ENCODE measurements around the gene OPA3. TPM values are rescaled to one million over a fixed set of nuclear protein-coding genes. Genes with fewer than 3 reads are reported as not detected.
A peak's percentile ranks its signal among the peaks of the same experiment; 100 is the strongest.

OPA3 gene
- polyA plus RNA-seq, 3 donors: 4.4 to 6.9 (median 5.6) TPM

GRCh38 chr19:45506989-45507871 is 77.4 kb downstream of the OPA3 start, which contains the start of gene VASP:
TSS of gene VASP (plus strand) at chr19:45507479. CDS start at chr19:45507772, 293 bp downstream.
- peak within 1 kb of the TSS; percentile 100 for H3K4me2 ChIP-seq (replicated peaks; ENCODE audit: extremely low read depth, low read length, poor library complexity, severe bottlenecking)
- under 1% methylated on average over 32 of the region's 65 CpGs for WGBS (ENCODE audit: insufficient coverage)
- peak within 1 kb of the TSS; percentile 88 for H3K9ac ChIP-seq (ENCODE audit: insufficient read depth, low read length, poor library complexity, severe bottlenecking)
- peaks cover 0 to 16% of the 10 kb centered on the region in 2 donors for H3K36me3 ChIP-seq (replicated peaks in 1 of 2; ENCODE audit: control insufficient read depth in 1 of 2, insufficient read depth in 2 of 2, low read length in 2 of 2)
- H3K4me1 ChIP-seq (ENCODE audit: control insufficient read depth in 1 of 2, insufficient read depth in 2 of 2, low read length in 2 of 2): peaks cover 60 to 76% of the 10 kb centered on the region in 2 donors
- H3K27ac ChIP-seq (ENCODE audit: low read depth in 1 of 2, low read length in 2 of 2): peak within 1 kb of the TSS; percentile 96 to 99
- H3K27me3 ChIP-seq (ENCODE audit: control insufficient read depth in 2 of 2, insufficient read depth in 2 of 2, low read length in 2 of 2): no peaks in the 10 kb centered on the region
- Mint-ChIP-seq H3K27ac (peak within 1 kb of the TSS; percentile 96 to 99 (median 97)), H3K9me3 (no peaks in the 10 kb centered on the region), H3K4me3 (peak within 1 kb of the TSS; percentile 98 to 99), H3K36me3 (peaks cover 18 to 33% of the 10 kb centered on the region in 2 donors), H3K4me1 (peaks cover 61% of the 10 kb centered on the region), H3K27me3 (ENCODE audit: low read depth in 3 of 3) (peaks cover 0 to 4% (median 0%) of the 10 kb centered on the region in 3 donors)
- TF ChIP-seq CTCF (IDR thresholded peaks at IDR 0.05): no peak
- peak within 1 kb of the TSS; percentile 82 for H2AFZ ChIP-seq (ENCODE audit: insufficient read depth, low read depth, low read length, poor library complexity, severe bottlenecking)
- H3K4me3 ChIP-seq (replicated peaks in 1 of 3; ENCODE audit: low read depth in 2 of 3, low read length in 3 of 3): peak within 1 kb of the TSS; percentile 80 to 100 (median 91)
- peaks cover 54% of the 10 kb centered on the region for H3K79me2 ChIP-seq (ENCODE audit: insufficient read depth, low read length)
- no peaks in the 10 kb centered on the region for H3K9me3 ChIP-seq (replicated peaks in 1 of 2; ENCODE audit: control insufficient read depth in 1 of 2, insufficient read depth in 1 of 2, low read length in 2 of 2)
- peaks cover 50% of the 10 kb centered on the region for H4K20me1 ChIP-seq (ENCODE audit: insufficient read depth, low read length)
- intact Hi-C loops (cut with micrococcal nuclease): loop anchor here in 1 of 2 donors (5.0 kb wide), 1 partner anchor 75 kb away; the partner anchor contains the start of gene OPA3
- DNase-seq: peak; percentile 86 to 90 (median 87)

GRCh38 chr19:45506246-45506988 is 78.2 kb downstream of the OPA3 start:
- H4K20me1 ChIP-seq (ENCODE audit: insufficient read depth, low read length): peaks cover 42% of the 10 kb centered on the region
- peaks cover 13 to 24% of the 10 kb centered on the region in 2 donors for H3K36me3 Mint-ChIP-seq
- no peaks in the 10 kb centered on the region for H3K9me3 ChIP-seq (replicated peaks in 1 of 2; ENCODE audit: control insufficient read depth in 1 of 2, insufficient read depth in 1 of 2, low read length in 2 of 2)
- no peaks in the 10 kb centered on the region for H3K27me3 ChIP-seq (ENCODE audit: control insufficient read depth in 2 of 2, insufficient read depth in 2 of 2, low read length in 2 of 2)
- intact Hi-C loops (cut with micrococcal nuclease): loop anchor here in 1 of 2 donors (5.0 kb wide), 1 partner anchor 76 kb away; the partner anchor contains the start of gene OPA3
- H3K27ac ChIP-seq (ENCODE audit: low read depth in 1 of 2, low read length in 2 of 2): peak overlapping the region; percentile 96 to 99
- peak overlapping the region; percentile 96 to 99 (median 97) for H3K27ac Mint-ChIP-seq
- H3K27me3 Mint-ChIP-seq (ENCODE audit: low read depth in 3 of 3): peaks cover 0 to 4% (median 0%) of the 10 kb centered on the region in 3 donors
- peaks cover 0 to 3% (median 0%) of the 10 kb centered on the region in 7 donors for H3K9me3 Mint-ChIP-seq
- WGBS (ENCODE audit: insufficient coverage): 2% methylated on average over 29 of the region's 47 CpGs
- TF ChIP-seq CTCF (IDR thresholded peaks at IDR 0.05): peak; percentile 34
- peaks cover 61% of the 10 kb centered on the region for H3K4me1 Mint-ChIP-seq
- H3K4me2 ChIP-seq (replicated peaks; ENCODE audit: extremely low read depth, low read length, poor library complexity, severe bottlenecking): peak overlapping the region; percentile 100
- H3K4me1 ChIP-seq (ENCODE audit: control insufficient read depth in 1 of 2, insufficient read depth in 2 of 2, low read length in 2 of 2): peaks cover 59 to 76% of the 10 kb centered on the region in 2 donors
- H3K36me3 ChIP-seq (replicated peaks in 1 of 2; ENCODE audit: control insufficient read depth in 1 of 2, insufficient read depth in 2 of 2, low read length in 2 of 2): peaks cover 0 to 11% of the 10 kb centered on the region in 2 donors
- DNase-seq: peak; percentile 89 to 95 (median 89)
- peaks cover 46% of the 10 kb centered on the region for H3K79me2 ChIP-seq (ENCODE audit: insufficient read depth, low read length)
- H3K4me3 Mint-ChIP-seq: peak overlapping the region; percentile 88 to 89
- H3K9ac ChIP-seq (ENCODE audit: insufficient read depth, low read length, poor library complexity, severe bottlenecking): peak overlapping the region; percentile 88
- H2AFZ ChIP-seq (ENCODE audit: insufficient read depth, low read depth, low read length, poor library complexity, severe bottlenecking): peak overlapping the region; percentile 19
- peak overlapping the region; percentile 80 to 100 (median 91) for H3K4me3 ChIP-seq (replicated peaks in 1 of 3; ENCODE audit: low read depth in 2 of 3, low read length in 3 of 3)

Data from CD14-positive monocyte (primary cell).